Testis (tissue), 2 donors: ENCODE results near the gene CLGN.

Source experiments
- CTCF ChIP-seq, 3 experiments: fragments of 450-650 bp in 2 of 3; fragments of 200-600 bp in 1 of 3; sonication (generic) in 1 of 3; IDR thresholded peaks; one replicate each; pipeline ENCODE4 v1.5.1; 2016 to 2019; ENCODE audit warnings: antibody characterized with exemption in 3 of 3, mild to moderate bottlenecking in 2 of 3, moderate library complexity in 1 of 3
- POLR2A ChIP-seq: fragments of 450-650 bp; IDR thresholded peaks from one replicate; pipeline ENCODE4 v1.6.1; 2017; ENCODE audit warnings: antibody characterized with exemption, mild to moderate bottlenecking, moderate library complexity

- TF ChIP-seq CTCF (IDR thresholded peaks at IDR 0.05) (no peak), POLR2A (no peak)
Observed at GRCh38 chr4:140367738-140368137, 59.7 kb downstream of the CLGN start.
